ENCODE data around the gene TRMT1L. TPM values are rescaled to one million over a fixed set of nuclear protein-coding genes. Genes with fewer than 3 reads are reported as not detected.
A peak's percentile ranks its signal among the peaks of the same experiment; 100 is the strongest.

Gene TRMT1L
- total RNA-seq, 1 experiment from 2014 or later = 11.3 TPM

GRCh38 chr1:185110145-185110544, 46.6 kb downstream of the TRMT1L start:
- Histone ChIP-seq H3F3A (ENCODE audit: low read length, unreplicated experiment) (no peaks in the 10 kb centered on the region), H2AFZ (ENCODE audit: low read length) (no peak overlapping the region), H3K4me1 (ENCODE audit: insufficient read depth, low read length) (peaks cover 8% of the 10 kb centered on the region; the same call in 1 of the 2 replicates), H3K9ac (ENCODE audit: low read length) (no peak overlapping the region), H4K20me1 (ENCODE audit: low read length) (no peaks in the 10 kb centered on the region), H3K79me2 (ENCODE audit: low read length) (no peaks in the 10 kb centered on the region), H3K4me3 (ENCODE audit: low read length) (no peak overlapping the region), H3K9me2 (replicated peaks; ENCODE audit: low read length) (no peaks in the 10 kb centered on the region), H3K36me3 (ENCODE audit: low read depth, low read length) (no peaks in the 10 kb centered on the region), H3K4me2 (ENCODE audit: low read length) (no peak overlapping the region), H3K27me3 (ENCODE audit: low read length) (no peaks in the 10 kb centered on the region), H3K27ac (ENCODE audit: low read length) (no peak overlapping the region), H3K9me3 (ENCODE audit: low read length) (no peaks in the 10 kb centered on the region)
- intact Hi-C loops (cut with micrococcal nuclease) = no loop called here
- TF ChIP-seq CTCF (conservative IDR thresholded peaks at IDR 0.05; ENCODE audit: low read depth, low read length) (no peak), EZH2 (IDR thresholded peaks at IDR 0.05; ENCODE audit: low read length, unreplicated experiment) (no peak), EZH2phosphoT487 (IDR thresholded peaks at IDR 0.05; ENCODE audit: borderline replicate concordance, low read length) (no peak)
- CTCF ChIA-PET = no interaction called here
- POLR2A ChIA-PET (ENCODE audit: unreplicated experiment) = no interaction called here
- BruUV-seq (replicated peaks) = no TSS peak
- DNase-seq (peak; percentile 3), ATAC-seq (no peak)

GRCh38 chr1:185108321-185108720, 48.4 kb downstream of the TRMT1L start:
- Histone ChIP-seq H3K4me2 (ENCODE audit: low read length) (no peak overlapping the region), H2AFZ (ENCODE audit: low read length) (no peak overlapping the region), H3K9me3 (ENCODE audit: low read length) (no peaks in the 10 kb centered on the region), H3F3A (ENCODE audit: low read length, unreplicated experiment) (no peaks in the 10 kb centered on the region), H4K20me1 (ENCODE audit: low read length) (no peaks in the 10 kb centered on the region), H3K4me3 (ENCODE audit: low read length) (no peak overlapping the region), H3K9me2 (replicated peaks; ENCODE audit: low read length) (no peaks in the 10 kb centered on the region), H3K36me3 (ENCODE audit: low read depth, low read length) (0 out of 2 replicates have a peak, but pooled peaks cover 3% of the 10 kb centered on the region), H3K4me1 (ENCODE audit: insufficient read depth, low read length) (peaks cover 8% of the 10 kb centered on the region; the same call in 1 of the 2 replicates), H3K79me2 (ENCODE audit: low read length) (no peaks in the 10 kb centered on the region), H3K27ac (ENCODE audit: low read length) (no peak overlapping the region), H3K9ac (ENCODE audit: low read length) (no peak overlapping the region), H3K27me3 (ENCODE audit: low read length) (no peaks in the 10 kb centered on the region)
- ATAC-seq = no peak
- TF ChIP-seq CTCF (conservative IDR thresholded peaks at IDR 0.05; ENCODE audit: low read depth, low read length) (no peak), EZH2 (IDR thresholded peaks at IDR 0.05; ENCODE audit: low read length, unreplicated experiment) (no peak), EZH2phosphoT487 (IDR thresholded peaks at IDR 0.05; ENCODE audit: borderline replicate concordance, low read length) (no peak)
- POLR2A ChIA-PET (ENCODE audit: unreplicated experiment) = interaction anchor here (0.6 kb wide), 1 partner anchor 48 kb away, joined by 3 read pairs; no protein-coding TSS in a partner anchor
- intact Hi-C loops (cut with micrococcal nuclease) = no loop called here
- BruUV-seq (replicated peaks) = no TSS peak
- CTCF ChIA-PET = no interaction called here
- DNase-seq = no peak

GRCh38 chr1:185105121-185105520, 51.6 kb downstream of the TRMT1L start:
- intact Hi-C loops (cut with micrococcal nuclease) = no loop called here
- no peak for TF ChIP-seq EZH2 (IDR thresholded peaks at IDR 0.05; ENCODE audit: low read length, unreplicated experiment)
- TF ChIP-seq CTCF (conservative IDR thresholded peaks at IDR 0.05; ENCODE audit: low read depth, low read length) = no peak
- TF ChIP-seq EZH2phosphoT487 (IDR thresholded peaks at IDR 0.05; ENCODE audit: borderline replicate concordance, low read length) = no peak
- CTCF ChIA-PET = no interaction called here

More at GRCh38 chr1:185105121-185105520, 51.6 kb downstream of the TRMT1L start:
- Histone ChIP-seq H3K27me3 (ENCODE audit: low read length) (no peaks in the 10 kb centered on the region), H4K20me1 (ENCODE audit: low read length) (no peaks in the 10 kb centered on the region), H3K4me1 (ENCODE audit: insufficient read depth, low read length) (no peaks in the 10 kb centered on the region), H3F3A (ENCODE audit: low read length, unreplicated experiment) (no peaks in the 10 kb centered on the region), H3K4me3 (ENCODE audit: low read length) (no peak overlapping the region), H3K4me2 (ENCODE audit: low read length) (no peak overlapping the region), H3K27ac (ENCODE audit: low read length) (no peak overlapping the region), H3K79me2 (ENCODE audit: low read length) (no peaks in the 10 kb centered on the region), H3K36me3 (ENCODE audit: low read depth, low read length) (0 out of 2 replicates have a peak, but pooled peaks cover 3% of the 10 kb centered on the region), H3K9me3 (ENCODE audit: low read length) (no peaks in the 10 kb centered on the region), H3K9ac (ENCODE audit: low read length) (no peak overlapping the region), H3K9me2 (replicated peaks; ENCODE audit: low read length) (no peaks in the 10 kb centered on the region), H2AFZ (ENCODE audit: low read length) (no peak overlapping the region)
- BruUV-seq (replicated peaks) = no TSS peak
- no peak for DNase-seq
- POLR2A ChIA-PET (ENCODE audit: unreplicated experiment) = no interaction called here
- ATAC-seq = no peak
